Left lung (tissue), 10 donors: ENCODE results near the gene C17orf50. TPM values are rescaled to one million over a fixed set of nuclear protein-coding genes. Genes with fewer than 3 reads are reported as not detected.
A peak's percentile ranks its signal among the peaks of the same experiment; 100 is the strongest.

Source experiments
- ATAC-seq: fragments of 200-7000 bp; cut with Tn5 transposase; one replicate; pipeline ENCODE4 v1.9.1; 2020; ENCODE audit warnings: moderate library complexity
- DNase-seq, 4 donors: peaks; one replicate each; pipeline ENCODE4 v3.0.0-alpha.2; 2013 to 2020
- H3K27ac ChIP-seq, 2 donors: fragments of 200-600 bp; sonication (generic) in 1 of 2; one replicate each; pipeline versions ENCODE4 v1.5.0 to v1.8.0; 2020 to 2021
- H3K27me3 ChIP-seq, 2 donors: fragments of 200-600 bp; sonication (generic) in 1 of 2; one replicate each; pipeline versions ENCODE4 v1.5.0 to v1.8.0; 2020 to 2021
- H3K36me3 ChIP-seq, 2 donors: fragments of 200-600 bp; sonication (generic) in 1 of 2; one replicate each; pipeline versions ENCODE4 v1.5.0 to v1.8.0; 2020 to 2021
- H3K4me1 ChIP-seq, 2 donors: fragments of 200-600 bp; one replicate each; pipeline ENCODE4 v1.8.0; 2021
- H3K4me3 ChIP-seq, 2 donors: fragments of 200-600 bp; sonication (generic) in 1 of 2; one replicate each; pipeline versions ENCODE4 v1.5.0 to v1.8.0; 2020 to 2021; ENCODE audit warnings: mild to moderate bottlenecking in 1 of 2
- H3K9me3 ChIP-seq, 2 donors: fragments of 200-600 bp; sonication (generic) in 1 of 2; one replicate each; pipeline versions ENCODE4 v1.5.0 to v1.8.0; 2020 to 2021
- CTCF ChIP-seq, 2 donors: fragments of 200-600 bp; sonication (generic) in 1 of 2; IDR thresholded peaks; one replicate each; pipeline versions ENCODE4 v1.5.0 to v1.8.0; 2021; ENCODE audit warnings: antibody characterized with exemption in 2 of 2
- intact Hi-C, 2 donors: fragments of 100-400 bp; cut with DNase I; formaldehyde crosslinking; loops; one replicate each; pipeline versions ENCODE4 v1.11.2 to v1.14.2; 2022
- polyA plus RNA-seq, 6 donors: library from polyadenylated mRNA; unstranded; fragments of 120-200 nt; gene quantifications; one replicate each; pipeline ENCODE4 v1.2.1, GENCODE V29; 2013; ENCODE audit not compliant: insufficient read length in 6 of 6
- total RNA-seq, 2 donors: library from RNA; stranded (reverse); fragmentation: NEBNext Ultra II Directional; extraction: Animal tissue kit (Norgen Biotek cat#: 25700); gene quantifications; one replicate each; pipeline ENCODE4 v1.2.1, GENCODE V29; 2021
- donor health status: DM: no; HTN: yes; CAD: no.
- donor health status: DM: no; HTN: no; CAD: no.

Gene C17orf50
- total and polyA plus RNA-seq, 8 donors = 0.16 to 0.21 (median 0.20) TPM; not detected in 5

GRCh38 chr17:35804658-35805192, 44.0 kb downstream of the C17orf50 start:
- DNase-seq = peak in 2 of 4 donors; percentile 65 to 87
- H3K4me3 ChIP-seq = no peak overlapping the region
- no peak overlapping the region for H3K27ac ChIP-seq
- H3K9me3 ChIP-seq = no peaks in the 10 kb centered on the region
- no peaks in the 10 kb centered on the region for H3K27me3 ChIP-seq
- no peaks in the 10 kb centered on the region for H3K36me3 ChIP-seq
- H3K4me1 ChIP-seq = peaks cover 12 to 45% of the 10 kb centered on the region in 2 donors
- intact Hi-C loops = loop anchor here in 1 of 2 donors (2.0 kb wide), 1 partner anchor 40 kb away; no protein-coding TSS in a partner anchor
- ATAC-seq = peak; percentile 67
- peak; percentile 68 to 92 for TF ChIP-seq CTCF (IDR thresholded peaks at IDR 0.05)

- Histone ChIP-seq H3K4me1 (peaks cover 15 to 43% of the 10 kb centered on the region in 2 donors), H3K27me3 (no peaks in the 10 kb centered on the region), H3K4me3 (no peak overlapping the region), H3K27ac (peak overlapping the region in 1 of 2 donors; percentile 95), H3K36me3 (no peaks in the 10 kb centered on the region), H3K9me3 (no peaks in the 10 kb centered on the region)
- ATAC-seq = no peak
- no peak for DNase-seq
- TF ChIP-seq CTCF (IDR thresholded peaks at IDR 0.05) = no peak
- intact Hi-C loops = no loop called here
Observed at GRCh38 chr17:35807371-35808144, 46.9 kb downstream of the C17orf50 start.

- H3K4me1 ChIP-seq = peaks cover 15 to 51% of the 10 kb centered on the region in 2 donors
- no peak for TF ChIP-seq CTCF (IDR thresholded peaks at IDR 0.05)
- DNase-seq = no peak
- no peak for ATAC-seq
- H3K9me3 ChIP-seq = no peaks in the 10 kb centered on the region
- intact Hi-C loops = no loop called here
- H3K36me3 ChIP-seq = no peaks in the 10 kb centered on the region
- peak overlapping the region; percentile 85 to 89 for H3K4me3 ChIP-seq
- H3K27me3 ChIP-seq = no peaks in the 10 kb centered on the region
- peak overlapping the region; percentile 95 for H3K27ac ChIP-seq
Observed at GRCh38 chr17:35808240-35808961, 47.7 kb downstream of the C17orf50 start.

- H3K36me3 ChIP-seq = no peaks in the 10 kb centered on the region
- H3K9me3 ChIP-seq = no peaks in the 10 kb centered on the region
- TF ChIP-seq CTCF (IDR thresholded peaks at IDR 0.05) = peak; percentile 58 to 62
- H3K27ac ChIP-seq = peak within 1 kb of the TSS; percentile 95
- DNase-seq (peak; percentile 96 to 98 (median 98)), ATAC-seq (peak; percentile 96)
- H3K4me3 ChIP-seq = peak within 1 kb of the TSS; percentile 85 to 89
- no peaks in the 10 kb centered on the region for H3K27me3 ChIP-seq
- intact Hi-C loops = no loop called here
- peaks cover 15 to 53% of the 10 kb centered on the region in 2 donors for H3K4me1 ChIP-seq
Observed at GRCh38 chr17:35808962-35809854, 48.5 kb downstream of the C17orf50 start, which contains the start of gene TAF15. Gene TAF15 (plus strand): TSS chr17:35809484. CDS start chr17:35809570, 86 bp downstream.
